ENCODE results near the gene GLI3.

GLI3 gene

GRCh38 chr7:42175834-42176723, 60.9 kb downstream of the GLI3 start:
- DNase-seq (ENCODE audit: low spot score): no peak

- no peak for DNase-seq (ENCODE audit: low spot score)
Observed at GRCh38 chr7:42174391-42174912, 62.6 kb downstream of the GLI3 start.

GRCh38 chr7:42170724-42171123, 66.3 kb downstream of the GLI3 start:
- peak; percentile 47 for DNase-seq (ENCODE audit: low spot score)

GRCh38 chr7:42168512-42168911, 68.5 kb downstream of the GLI3 start:
- no peak for DNase-seq (ENCODE audit: low spot score)

GRCh38 chr7:42167631-42168236, 69.3 kb downstream of the GLI3 start:
- DNase-seq (ENCODE audit: low spot score): peak; percentile 47

GRCh38 chr7:42167206-42167605, 69.8 kb downstream of the GLI3 start:
- peak; percentile 55 for DNase-seq (ENCODE audit: low spot score)

- no peak for DNase-seq (ENCODE audit: low spot score)
Observed at GRCh38 chr7:42164881-42165428, 72.1 kb downstream of the GLI3 start.

GRCh38 chr7:42162560-42163325, 74.3 kb downstream of the GLI3 start:
- no peak for DNase-seq (ENCODE audit: low spot score)

- DNase-seq (ENCODE audit: low spot score): no peak
Observed at GRCh38 chr7:42161719-42162118, 75.3 kb downstream of the GLI3 start.

GRCh38 chr7:42161110-42161509, 75.9 kb downstream of the GLI3 start:
- DNase-seq (ENCODE audit: low spot score): no peak

- no peak for DNase-seq (ENCODE audit: low spot score)
Observed at GRCh38 chr7:42159130-42159529, 77.9 kb downstream of the GLI3 start.

GRCh38 chr7:42156967-42157721, 79.9 kb downstream of the GLI3 start:
- DNase-seq (ENCODE audit: low spot score): no peak

- no peak for DNase-seq (ENCODE audit: low spot score)
Observed at GRCh38 chr7:42156291-42156865, 80.6 kb downstream of the GLI3 start.

GRCh38 chr7:42155584-42156290, 81.3 kb downstream of the GLI3 start:
- DNase-seq (ENCODE audit: low spot score): no peak

GRCh38 chr7:42154173-42154572, 82.8 kb downstream of the GLI3 start:
- DNase-seq (ENCODE audit: low spot score): no peak

- DNase-seq (ENCODE audit: low spot score): no peak
Observed at GRCh38 chr7:42152329-42153205, 84.4 kb downstream of the GLI3 start.

GRCh38 chr7:42151309-42151708, 85.7 kb downstream of the GLI3 start:
- DNase-seq (ENCODE audit: low spot score): no peak

GRCh38 chr7:42145539-42145938, 91.5 kb downstream of the GLI3 start:
- DNase-seq (ENCODE audit: low spot score): no peak

- DNase-seq (ENCODE audit: low spot score): no peak
Observed at GRCh38 chr7:42144604-42145003, 92.4 kb downstream of the GLI3 start.

Measured in LoVo (cell line).